HG03460 (cell line): ENCODE data around the gene RCOR2.
"Not testable (repeated sequence)": the region's sequence is repeated elsewhere in the genome, so short reads cannot be mapped to it uniquely, and the experiment has no call there.

Source experiments
- ATAC-seq: cut with Tn5 transposase; IDR thresholded peaks from one replicate; pipeline ENCODE4 v1.9.1; 2021; ENCODE audit not compliant: unreplicated experiment

RCOR2 gene

DNA sequence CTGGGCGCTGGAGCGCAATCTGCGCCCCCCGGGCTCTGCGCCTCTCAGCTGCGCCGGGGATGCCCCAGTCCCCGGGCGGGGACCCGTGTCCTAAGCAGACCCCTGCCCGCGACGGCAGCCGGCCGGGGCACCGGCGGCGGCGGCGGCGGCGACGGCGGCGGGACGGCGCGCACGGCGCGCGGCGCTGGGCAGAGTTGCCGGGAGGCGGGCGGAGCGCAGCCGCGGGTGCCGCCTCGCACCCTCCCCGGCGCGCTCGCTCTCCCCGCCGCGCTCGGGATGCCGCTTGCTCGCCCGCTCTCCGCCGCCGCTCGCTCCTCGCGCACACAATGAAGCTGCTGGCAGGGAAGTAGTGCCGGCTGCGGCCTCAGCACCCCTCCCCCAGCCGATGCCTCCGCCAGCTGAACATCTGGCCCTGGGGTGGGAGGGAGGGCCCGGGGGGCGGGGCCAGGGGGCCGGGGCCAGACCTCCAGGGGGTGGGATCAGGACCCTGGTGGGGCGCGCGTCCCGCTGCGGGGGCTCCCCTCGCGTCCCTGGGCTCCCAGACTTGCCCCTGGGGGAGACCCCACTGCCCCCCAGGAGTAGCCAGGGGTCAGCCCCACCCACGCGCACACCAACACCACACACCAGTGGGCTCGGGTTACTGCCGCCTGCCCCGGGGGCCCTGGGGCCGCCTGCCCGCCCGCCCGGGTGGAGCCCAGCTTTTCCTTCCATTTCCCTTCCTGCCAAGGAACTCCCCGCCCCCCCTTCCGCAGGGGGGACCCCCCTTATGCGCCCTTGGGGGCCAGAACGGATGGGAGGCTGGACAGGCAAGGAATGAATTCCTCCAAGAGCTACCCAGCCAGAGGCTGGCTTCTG lies at the start of gene RCOR2:
TSS of gene RCOR2 (minus strand) at position 328 of the 855 bp plus-strand sequence. CDS start 708 bp downstream, outside the sequence.
- ATAC-seq = peak; percentile 45

- no peak for ATAC-seq
These were observed 49.5 kb upstream of the RCOR2 start for GRCh38 chr11:63966444-63966843.

GRCh38 chr11:63963895-63964294 lies 46.9 kb upstream of the RCOR2 start:
- not testable (repeated sequence) for ATAC-seq

- no peak for ATAC-seq
These were observed 44.8 kb upstream of the RCOR2 start for GRCh38 chr11:63961608-63962412.

- ATAC-seq = no peak
These were observed 41.0 kb upstream of the RCOR2 start for GRCh38 chr11:63958008-63958407.

DNA sequence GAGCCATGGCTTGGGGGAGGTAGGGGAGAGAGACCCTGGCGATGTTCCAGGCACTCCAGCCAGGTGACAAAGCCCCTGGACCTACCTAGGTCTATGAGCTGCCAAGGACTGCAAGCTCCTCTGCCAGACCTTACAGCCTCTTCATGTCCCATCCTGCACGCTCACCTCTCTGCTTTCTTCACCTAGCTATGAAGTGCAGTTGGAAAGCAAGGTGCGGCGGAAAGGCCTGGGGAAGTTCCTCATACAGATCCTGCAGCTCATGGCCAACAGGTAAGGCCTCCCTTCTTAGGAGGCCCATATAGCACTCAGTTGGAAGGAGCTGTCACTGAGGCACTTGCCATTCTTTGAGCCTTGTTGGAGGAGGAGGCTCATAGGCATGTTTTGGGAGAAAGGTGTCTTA lies 35.6 kb upstream of the RCOR2 start:
- no peak for ATAC-seq

- ATAC-seq = no peak
These were observed 35.0 kb upstream of the RCOR2 start for GRCh38 chr11:63951779-63952536.

GRCh38 chr11:63945477-63946163 lies 28.7 kb upstream of the RCOR2 start:
- ATAC-seq = no peak

DNA sequence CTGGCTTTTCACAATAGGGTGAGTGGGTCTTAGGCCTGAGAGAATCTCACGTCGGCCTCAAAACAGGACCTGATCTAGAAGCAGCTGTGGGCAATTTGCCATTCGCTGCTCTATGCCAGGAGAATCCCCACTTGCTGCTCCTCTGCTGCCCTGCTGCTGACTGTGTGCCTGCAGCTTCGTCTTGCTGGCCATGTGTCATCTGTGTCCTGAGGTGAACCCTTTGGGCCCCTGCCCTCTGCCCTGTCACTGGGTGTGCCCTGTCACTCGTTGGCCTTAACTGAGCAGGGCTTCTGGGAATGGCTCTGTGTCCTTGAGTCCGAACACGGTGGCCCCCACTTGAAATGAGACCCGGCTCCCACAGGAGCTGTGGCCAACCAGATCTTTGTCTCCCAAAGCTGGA lies 28.0 kb upstream of the RCOR2 start:
- ATAC-seq = no peak

GRCh38 chr11:63942803-63943202 lies 25.8 kb upstream of the RCOR2 start:
- no peak for ATAC-seq

- no peak for ATAC-seq
These were observed 24.9 kb upstream of the RCOR2 start for GRCh38 chr11:63941901-63942300.

DNA sequence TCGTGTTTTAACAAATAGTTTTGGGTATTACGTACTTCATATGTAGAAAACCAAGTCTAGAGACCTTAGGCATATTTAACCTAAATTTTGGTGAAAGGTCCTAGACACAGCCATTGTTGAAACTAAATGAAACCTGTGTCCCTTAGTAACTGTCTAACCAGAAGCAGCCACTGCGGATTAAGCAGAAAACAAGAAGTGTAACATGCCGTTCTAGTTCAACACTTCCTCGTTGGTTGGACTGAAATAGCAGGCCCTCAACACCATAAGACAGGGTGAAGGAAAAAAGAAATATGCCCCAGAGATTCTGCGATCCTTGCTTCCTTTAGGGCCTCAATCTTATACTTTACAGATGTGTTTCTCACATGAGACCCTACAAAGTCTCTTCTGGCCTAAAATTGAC lies 23.8 kb upstream of the RCOR2 start:
- ATAC-seq = no peak

DNA sequence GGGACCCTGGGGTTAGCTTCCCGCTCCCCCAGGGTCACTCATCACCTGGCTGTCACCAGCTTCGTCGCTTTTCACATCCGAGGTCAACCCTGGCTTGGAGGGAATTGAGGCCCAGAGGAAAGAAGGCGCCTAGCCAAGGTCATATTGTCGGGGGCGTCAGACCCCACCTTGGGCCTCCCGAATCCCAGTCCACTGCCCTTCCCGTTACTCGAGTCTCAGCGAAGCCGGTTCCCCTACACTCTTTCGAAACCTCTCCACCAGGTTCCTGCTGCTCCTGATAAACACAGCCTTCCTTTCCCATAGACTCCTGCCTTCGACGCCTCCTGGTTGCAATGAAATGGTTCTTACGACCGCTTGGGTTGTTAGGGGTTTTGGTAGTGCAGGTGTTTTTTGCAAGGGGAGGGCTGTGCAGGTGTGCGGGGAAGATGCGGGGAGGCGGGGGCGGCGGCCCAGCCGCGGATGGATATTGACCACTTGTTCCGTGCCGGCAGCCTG lies 22.5 kb upstream of the RCOR2 start:
- ATAC-seq = no peak

GRCh38 chr11:63938479-63939396 lies 21.8 kb upstream of the RCOR2 start, which contains the start of gene NAA40:
TSS of gene NAA40 (plus strand) at chr11:63939002. CDS start at chr11:63939097, 95 bp downstream.
- ATAC-seq = peak; percentile 89

DNA sequence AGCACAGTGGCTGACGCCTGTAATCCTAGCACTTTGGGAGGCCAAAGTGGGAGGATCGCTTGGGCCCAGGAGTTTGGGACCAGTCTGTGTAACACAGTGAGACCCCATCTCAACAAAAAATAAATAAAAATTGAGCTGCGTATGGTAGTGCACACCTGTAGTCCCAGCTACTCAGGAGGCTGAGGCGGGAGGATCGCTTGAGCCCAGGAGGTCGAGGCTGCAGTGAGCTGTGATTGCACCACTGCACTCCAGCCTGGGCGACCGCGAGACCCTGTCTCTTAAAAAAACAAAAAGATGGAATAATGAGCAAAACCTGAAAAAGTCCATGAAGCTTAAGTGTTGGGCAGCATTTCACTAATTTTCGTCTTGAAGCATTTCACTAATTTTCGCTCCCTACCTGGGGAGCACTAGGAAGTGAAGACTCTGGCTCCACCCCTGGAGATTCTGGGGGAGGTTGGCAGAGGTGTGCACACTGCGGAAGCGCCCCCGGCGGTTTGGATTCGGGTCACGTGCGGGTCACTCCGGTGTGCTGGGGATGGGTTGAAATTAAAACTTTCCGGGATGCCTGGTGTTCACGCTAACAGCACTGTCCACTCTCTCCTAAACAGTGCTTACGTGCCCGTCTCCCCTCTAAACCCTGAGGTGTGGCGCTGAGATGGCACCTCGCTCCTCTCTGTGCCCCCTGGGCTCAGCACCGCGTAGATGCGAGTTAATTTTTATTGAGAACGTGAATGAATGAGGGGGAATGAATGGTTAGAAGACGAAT lies 20.9 kb upstream of the RCOR2 start:
- ATAC-seq = peak; percentile 9

DNA sequence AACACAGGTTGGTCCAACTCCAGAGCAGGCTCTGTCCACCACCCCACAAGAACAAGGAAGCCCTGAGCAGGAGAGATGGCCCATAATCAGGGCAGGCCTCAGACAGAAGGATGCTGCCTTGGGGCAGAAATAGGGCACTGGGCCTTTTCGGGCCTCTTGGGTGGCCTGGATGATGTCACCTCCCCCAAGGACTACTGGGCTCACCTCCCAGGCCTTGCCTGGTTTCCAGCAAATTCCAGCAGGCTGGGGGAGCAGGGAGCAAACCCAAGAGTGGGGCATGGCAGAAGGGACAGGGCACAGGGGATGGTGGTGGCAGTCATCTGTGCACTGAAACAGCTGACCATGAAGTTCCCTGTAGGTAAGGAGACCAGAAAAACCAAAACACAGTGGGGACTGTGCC lies 16.5 kb upstream of the RCOR2 start:
- ATAC-seq = no peak

GRCh38 chr11:63931876-63932275 lies 14.9 kb upstream of the RCOR2 start:
- no peak for ATAC-seq

DNA sequence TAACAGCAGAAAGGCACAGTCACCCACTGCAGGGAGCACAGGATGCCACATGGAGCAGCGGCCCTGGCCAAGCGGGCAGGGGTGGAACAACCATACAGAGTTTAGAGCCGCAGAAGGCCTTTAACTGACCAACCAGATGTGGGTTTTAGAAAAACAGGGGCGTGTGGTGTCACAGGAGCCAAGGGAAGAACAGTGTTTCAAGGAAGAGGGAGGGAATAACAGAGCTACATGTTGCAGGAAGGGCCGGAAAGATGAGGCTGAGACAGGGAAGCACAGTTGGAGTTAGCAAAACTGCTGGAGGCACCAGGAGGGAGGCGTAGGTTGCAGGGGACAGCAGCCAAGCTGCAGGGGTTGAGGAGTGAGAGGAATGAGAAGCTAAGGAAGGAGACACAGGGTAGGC lies 14.1 kb upstream of the RCOR2 start:
- no peak for ATAC-seq

GRCh38 chr11:63929616-63930015 lies 12.7 kb upstream of the RCOR2 start:
- no peak for ATAC-seq
